ENCODE measurements around the gene MORC3. TPM values are rescaled to one million over a fixed set of nuclear protein-coding genes. Genes with fewer than 3 reads are reported as not detected.
"Not testable (repeated sequence)": the region's sequence is repeated elsewhere in the genome, so short reads cannot be mapped to it uniquely, and the experiment has no call there.

MORC3 gene
- total RNA-seq, 1 donor from 2014 or later = 24.5 TPM

- Mint-ChIP-seq H3K9me3 (no peaks in the 10 kb centered on the region), H3K4me3 (no peak overlapping the region), H3K27me3 (ENCODE audit: low read depth) (no peaks in the 10 kb centered on the region), H3K4me1 (no peaks in the 10 kb centered on the region), H3K36me3 (ENCODE audit: low read depth) (peaks cover 20% of the 10 kb centered on the region), H3K27ac (ENCODE audit: unreplicated experiment) (no peak overlapping the region)
- no peak for DNase-seq (ENCODE audit: low read depth, low spot score)
- TF ChIP-seq, protein P1, sequence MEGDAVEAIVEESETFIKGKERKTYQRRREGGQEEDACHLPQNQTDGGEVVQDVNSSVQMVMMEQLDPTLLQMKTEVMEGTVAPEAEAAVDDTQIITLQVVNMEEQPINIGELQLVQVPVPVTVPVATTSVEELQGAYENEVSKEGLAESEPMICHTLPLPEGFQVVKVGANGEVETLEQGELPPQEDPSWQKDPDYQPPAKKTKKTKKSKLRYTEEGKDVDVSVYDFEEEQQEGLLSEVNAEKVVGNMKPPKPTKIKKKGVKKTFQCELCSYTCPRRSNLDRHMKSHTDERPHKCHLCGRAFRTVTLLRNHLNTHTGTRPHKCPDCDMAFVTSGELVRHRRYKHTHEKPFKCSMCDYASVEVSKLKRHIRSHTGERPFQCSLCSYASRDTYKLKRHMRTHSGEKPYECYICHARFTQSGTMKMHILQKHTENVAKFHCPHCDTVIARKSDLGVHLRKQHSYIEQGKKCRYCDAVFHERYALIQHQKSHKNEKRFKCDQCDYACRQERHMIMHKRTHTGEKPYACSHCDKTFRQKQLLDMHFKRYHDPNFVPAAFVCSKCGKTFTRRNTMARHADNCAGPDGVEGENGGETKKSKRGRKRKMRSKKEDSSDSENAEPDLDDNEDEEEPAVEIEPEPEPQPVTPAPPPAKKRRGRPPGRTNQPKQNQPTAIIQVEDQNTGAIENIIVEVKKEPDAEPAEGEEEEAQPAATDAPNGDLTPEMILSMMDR (conservative IDR thresholded peaks at IDR 0.05) = no peak
Measured at GRCh38 chr21:36337099-36337509, 17.1 kb downstream of the MORC3 start.

DNA sequence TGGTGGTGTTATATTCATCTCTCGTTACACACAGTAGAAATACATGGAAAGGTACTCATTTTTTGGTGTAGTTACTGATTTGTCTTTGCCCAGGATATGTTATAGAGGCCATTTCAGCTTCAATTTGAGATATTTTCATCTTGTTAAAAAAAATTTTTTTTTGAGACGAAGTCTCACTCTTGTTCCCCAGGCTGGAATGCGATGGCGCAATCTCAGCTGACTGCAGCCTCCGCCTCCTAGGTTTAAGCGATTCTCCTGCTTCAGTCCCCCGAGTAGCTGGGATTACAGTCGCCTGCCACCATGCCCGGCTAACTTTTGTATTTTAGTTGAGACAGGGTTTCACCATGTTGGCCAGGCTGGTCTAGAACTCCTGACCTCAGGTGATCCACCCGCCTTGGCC lies 19.0 kb downstream of the MORC3 start:
- no peaks in the 10 kb centered on the region for H3K9me3 Mint-ChIP-seq
- TF ChIP-seq, protein P1 (conservative IDR thresholded peaks at IDR 0.05) = no peak
- peaks cover 20% of the 10 kb centered on the region for H3K36me3 Mint-ChIP-seq (ENCODE audit: low read depth)
- H3K27me3 Mint-ChIP-seq (ENCODE audit: low read depth) = no peaks in the 10 kb centered on the region
- H3K4me1 Mint-ChIP-seq = no peaks in the 10 kb centered on the region
- DNase-seq (ENCODE audit: low read depth, low spot score) = no peak
- H3K27ac Mint-ChIP-seq (ENCODE audit: unreplicated experiment) = no peak overlapping the region
- no peak overlapping the region for H3K4me3 Mint-ChIP-seq

DNA sequence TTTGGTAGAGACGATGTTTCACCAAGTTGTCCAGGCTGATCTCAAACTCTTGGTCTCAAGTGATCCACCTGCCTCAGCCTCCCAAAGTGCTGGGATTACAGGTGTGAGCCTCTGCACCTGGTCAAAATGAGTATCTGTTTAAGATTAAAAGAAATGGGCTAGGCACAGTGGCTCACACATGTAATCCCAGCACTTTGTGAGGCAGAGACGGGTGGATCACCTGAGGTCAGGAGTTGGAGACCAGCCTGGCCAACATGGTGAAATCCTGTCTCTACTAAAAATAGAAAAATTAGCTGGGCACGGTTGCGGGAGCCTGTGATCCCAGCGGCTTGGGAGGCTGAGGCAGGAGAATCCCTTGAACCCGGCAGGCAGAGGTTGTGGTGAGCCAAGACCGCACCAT lies 22.6 kb downstream of the MORC3 start:
- H3K36me3 Mint-ChIP-seq (ENCODE audit: low read depth) = peaks cover 22% of the 10 kb centered on the region
- not testable (repeated sequence) for H3K4me1 Mint-ChIP-seq; DNase-seq (ENCODE audit: low read depth, low spot score); H3K9me3 Mint-ChIP-seq; H3K4me3 Mint-ChIP-seq; H3K27ac Mint-ChIP-seq (ENCODE audit: unreplicated experiment); H3K27me3 Mint-ChIP-seq (ENCODE audit: low read depth)

DNA sequence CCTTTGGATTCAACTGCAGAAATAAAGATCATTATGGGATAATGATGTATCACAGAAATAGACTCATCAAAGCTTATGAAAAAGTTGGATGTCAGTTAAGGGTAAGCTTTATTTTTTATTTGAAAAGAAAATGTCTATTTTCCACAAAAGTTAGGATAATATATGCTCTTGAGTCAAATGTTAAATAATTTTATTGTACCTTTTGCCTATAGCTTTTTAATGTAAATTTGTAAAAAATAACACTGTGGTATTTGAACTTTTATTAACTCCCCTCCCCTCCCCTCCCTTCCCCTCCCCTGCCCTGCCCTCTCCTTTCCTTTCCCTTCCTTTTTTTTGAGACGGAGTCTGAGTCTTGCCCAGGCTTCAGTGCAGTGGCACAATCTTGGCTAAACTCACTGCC lies 24.9 kb downstream of the MORC3 start:
- Mint-ChIP-seq H3K27me3 (ENCODE audit: low read depth) (no peaks in the 10 kb centered on the region), H3K9me3 (no peaks in the 10 kb centered on the region), H3K27ac (ENCODE audit: unreplicated experiment) (no peak overlapping the region), H3K36me3 (ENCODE audit: low read depth) (peaks cover 21% of the 10 kb centered on the region), H3K4me3 (no peak overlapping the region), H3K4me1 (no peaks in the 10 kb centered on the region)
- DNase-seq (ENCODE audit: low read depth, low spot score) = no peak
- TF ChIP-seq, protein P1 (conservative IDR thresholded peaks at IDR 0.05) = no peak

GRCh38 chr21:36347278-36347961 lies 27.4 kb downstream of the MORC3 start:
- peaks cover 21% of the 10 kb centered on the region for H3K36me3 Mint-ChIP-seq (ENCODE audit: low read depth)
- H3K9me3 Mint-ChIP-seq = no peaks in the 10 kb centered on the region
- TF ChIP-seq, protein P1 (conservative IDR thresholded peaks at IDR 0.05) = no peak
- no peak for DNase-seq (ENCODE audit: low read depth, low spot score)
- H3K4me1 Mint-ChIP-seq = no peaks in the 10 kb centered on the region
- no peaks in the 10 kb centered on the region for H3K27me3 Mint-ChIP-seq (ENCODE audit: low read depth)
- H3K27ac Mint-ChIP-seq (ENCODE audit: unreplicated experiment) = no peak overlapping the region
- H3K4me3 Mint-ChIP-seq = no peak overlapping the region

- Mint-ChIP-seq H3K36me3 (ENCODE audit: low read depth) (peaks cover 24% of the 10 kb centered on the region), H3K4me3 (no peak overlapping the region), H3K4me1 (no peaks in the 10 kb centered on the region), H3K27me3 (ENCODE audit: low read depth) (no peaks in the 10 kb centered on the region), H3K27ac (ENCODE audit: unreplicated experiment) (no peak overlapping the region), H3K9me3 (no peaks in the 10 kb centered on the region)
- TF ChIP-seq, protein P1 (conservative IDR thresholded peaks at IDR 0.05) = no peak
- no peak for DNase-seq (ENCODE audit: low read depth, low spot score)
Measured at GRCh38 chr21:36347962-36348328, 27.9 kb downstream of the MORC3 start.
